ENCODE results near the gene TAOK1.

TAOK1 gene

DNA sequence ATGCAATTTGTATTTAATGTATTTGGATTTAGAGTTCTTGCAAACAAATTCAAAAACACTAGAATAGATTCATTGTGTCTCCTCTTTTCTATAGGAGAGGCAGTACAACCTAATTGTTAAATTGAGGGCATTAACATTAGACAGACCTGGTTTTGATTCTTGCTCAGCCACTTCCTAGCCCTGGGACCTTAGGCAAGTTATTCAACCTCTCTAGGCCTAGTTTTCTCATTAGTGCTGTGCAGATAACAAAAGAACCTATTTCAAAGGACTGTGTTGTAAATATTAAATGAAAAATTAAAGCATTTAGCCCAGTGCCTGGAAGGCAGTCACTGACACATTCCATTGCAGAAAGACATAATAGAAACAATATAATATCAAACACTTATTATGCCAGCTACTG, 22.0 kb upstream of the TAOK1 start:
- Histone ChIP-seq H3K4me2 (ENCODE audit: low read depth, low read length, poor library complexity, severe bottlenecking) (no peak overlapping the region), H3K4me3 (ENCODE audit: low read length, poor library complexity, severe bottlenecking) (no peak overlapping the region), H4K20me1 (ENCODE audit: insufficient read depth, low read length, poor library complexity, severe bottlenecking) (no peaks in the 10 kb centered on the region), H3K27me3 (ENCODE audit: insufficient read depth, low read length, poor library complexity, severe bottlenecking) (no peaks in the 10 kb centered on the region), H3K9me2 (replicated peaks; ENCODE audit: low read depth, low read length) (no peaks in the 10 kb centered on the region), H2AFZ (ENCODE audit: low read length) (no peak overlapping the region), H3F3A (ENCODE audit: low read depth) (no peaks in the 10 kb centered on the region), H3K4me1 (ENCODE audit: insufficient read depth, low read length, poor library complexity, severe bottlenecking) (no peaks in the 10 kb centered on the region), H3K36me3 (ENCODE audit: insufficient read depth, low read length) (no peaks in the 10 kb centered on the region), H3K79me2 (ENCODE audit: insufficient read depth, low read length) (no peaks in the 10 kb centered on the region), H3K9me3 (ENCODE audit: insufficient read depth, low read depth, low read length) (no peaks in the 10 kb centered on the region), H3K9ac (ENCODE audit: low read depth, low read length, poor library complexity, severe bottlenecking) (no peak overlapping the region)
- no peak for TF ChIP-seq EZH2phosphoT487 (IDR thresholded peaks at IDR 0.05; ENCODE audit: borderline replicate concordance)
- TF ChIP-seq, protein P1, sequence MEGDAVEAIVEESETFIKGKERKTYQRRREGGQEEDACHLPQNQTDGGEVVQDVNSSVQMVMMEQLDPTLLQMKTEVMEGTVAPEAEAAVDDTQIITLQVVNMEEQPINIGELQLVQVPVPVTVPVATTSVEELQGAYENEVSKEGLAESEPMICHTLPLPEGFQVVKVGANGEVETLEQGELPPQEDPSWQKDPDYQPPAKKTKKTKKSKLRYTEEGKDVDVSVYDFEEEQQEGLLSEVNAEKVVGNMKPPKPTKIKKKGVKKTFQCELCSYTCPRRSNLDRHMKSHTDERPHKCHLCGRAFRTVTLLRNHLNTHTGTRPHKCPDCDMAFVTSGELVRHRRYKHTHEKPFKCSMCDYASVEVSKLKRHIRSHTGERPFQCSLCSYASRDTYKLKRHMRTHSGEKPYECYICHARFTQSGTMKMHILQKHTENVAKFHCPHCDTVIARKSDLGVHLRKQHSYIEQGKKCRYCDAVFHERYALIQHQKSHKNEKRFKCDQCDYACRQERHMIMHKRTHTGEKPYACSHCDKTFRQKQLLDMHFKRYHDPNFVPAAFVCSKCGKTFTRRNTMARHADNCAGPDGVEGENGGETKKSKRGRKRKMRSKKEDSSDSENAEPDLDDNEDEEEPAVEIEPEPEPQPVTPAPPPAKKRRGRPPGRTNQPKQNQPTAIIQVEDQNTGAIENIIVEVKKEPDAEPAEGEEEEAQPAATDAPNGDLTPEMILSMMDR (conservative IDR thresholded peaks at IDR 0.05; ENCODE audit: low read length), result no peak

DNA sequence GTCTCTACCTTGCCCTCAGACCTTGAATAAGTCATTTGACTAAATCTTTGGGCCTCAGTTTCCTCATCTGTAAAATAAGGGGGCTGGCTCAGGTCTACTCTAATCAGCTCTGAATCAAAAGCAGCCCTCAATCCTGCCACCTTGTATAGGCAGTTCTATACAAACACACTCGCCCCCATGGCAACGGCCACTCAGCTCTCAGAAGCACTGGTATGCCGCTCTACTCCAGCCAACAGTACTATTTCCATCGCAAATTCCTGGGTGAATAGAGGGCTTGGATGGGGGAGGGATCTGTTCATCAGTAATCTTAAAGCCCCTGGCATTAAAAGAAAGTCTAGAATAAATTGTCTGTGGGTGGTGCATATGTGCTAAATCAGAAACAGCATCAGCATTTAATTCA, 21.2 kb upstream of the TAOK1 start:
- Histone ChIP-seq H3K4me1 (ENCODE audit: insufficient read depth, low read length, poor library complexity, severe bottlenecking) (no peaks in the 10 kb centered on the region), H3K4me2 (ENCODE audit: low read depth, low read length, poor library complexity, severe bottlenecking) (no peak overlapping the region), H3K9me3 (ENCODE audit: insufficient read depth, low read depth, low read length) (no peaks in the 10 kb centered on the region), H3K4me3 (ENCODE audit: low read length, poor library complexity, severe bottlenecking) (no peak overlapping the region), H4K20me1 (ENCODE audit: insufficient read depth, low read length, poor library complexity, severe bottlenecking) (no peaks in the 10 kb centered on the region), H3K9ac (ENCODE audit: low read depth, low read length, poor library complexity, severe bottlenecking) (no peak overlapping the region), H3F3A (ENCODE audit: low read depth) (no peaks in the 10 kb centered on the region), H2AFZ (ENCODE audit: low read length) (no peak overlapping the region), H3K79me2 (ENCODE audit: insufficient read depth, low read length) (no peaks in the 10 kb centered on the region), H3K36me3 (ENCODE audit: insufficient read depth, low read length) (no peaks in the 10 kb centered on the region), H3K27me3 (ENCODE audit: insufficient read depth, low read length, poor library complexity, severe bottlenecking) (no peaks in the 10 kb centered on the region), H3K9me2 (replicated peaks; ENCODE audit: low read depth, low read length) (no peaks in the 10 kb centered on the region)
- no peak for TF ChIP-seq EZH2phosphoT487 (IDR thresholded peaks at IDR 0.05; ENCODE audit: borderline replicate concordance)
- TF ChIP-seq, protein P1 (conservative IDR thresholded peaks at IDR 0.05; ENCODE audit: low read length), result no peak

DNA sequence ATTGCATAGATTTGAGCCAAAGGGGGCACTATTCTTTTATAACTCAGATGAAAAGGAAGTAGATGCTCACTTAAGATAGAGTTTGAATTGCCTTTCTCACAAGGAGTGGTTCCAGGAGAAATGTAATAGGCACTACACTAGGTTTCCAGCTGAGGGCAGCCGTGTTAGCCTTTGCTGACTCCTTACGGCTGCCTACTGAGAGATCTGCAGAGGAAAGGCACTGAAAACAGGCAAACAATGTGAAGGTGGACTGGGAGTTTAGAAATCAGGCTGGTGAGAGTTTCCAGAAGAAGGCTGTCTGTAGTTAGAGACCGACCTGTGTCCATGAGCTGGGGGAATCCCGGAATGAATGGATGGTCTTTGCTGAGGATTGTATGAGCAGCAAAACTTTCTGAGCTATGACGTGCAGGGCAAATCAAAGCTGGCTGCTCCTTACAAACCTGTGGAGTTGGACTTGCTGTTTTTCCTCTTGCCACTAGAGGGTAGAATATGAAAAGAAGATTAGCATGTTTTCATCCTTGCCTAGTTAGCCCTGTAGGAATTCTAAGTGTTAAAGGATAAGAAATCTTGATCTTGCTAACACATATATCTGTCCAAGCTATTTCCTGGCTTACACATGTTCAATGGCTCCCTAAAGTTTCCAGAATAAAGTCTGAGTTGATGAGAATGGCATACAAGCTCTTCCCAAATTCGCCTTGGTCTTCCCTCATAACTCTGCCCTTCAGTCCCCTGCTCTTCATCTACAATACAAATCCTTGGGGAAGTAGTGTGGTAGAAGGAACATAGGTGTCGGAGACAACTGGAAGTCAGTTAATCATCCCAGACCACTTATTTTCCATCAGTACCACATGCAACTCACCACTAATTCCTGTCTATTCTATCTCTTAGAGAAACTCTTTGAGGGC, 20.1 kb upstream of the TAOK1 start:
- no peak for TF ChIP-seq EZH2phosphoT487 (IDR thresholded peaks at IDR 0.05; ENCODE audit: borderline replicate concordance)
- TF ChIP-seq, protein P1 (conservative IDR thresholded peaks at IDR 0.05; ENCODE audit: low read length), result peak; percentile 80
- no peak overlapping the region for H3K9ac ChIP-seq (ENCODE audit: low read depth, low read length, poor library complexity, severe bottlenecking)
- no peaks in the 10 kb centered on the region for H3K27me3 ChIP-seq (ENCODE audit: insufficient read depth, low read length, poor library complexity, severe bottlenecking)
- H3K4me1 ChIP-seq (ENCODE audit: insufficient read depth, low read length, poor library complexity, severe bottlenecking), result no peaks in the 10 kb centered on the region
- no peaks in the 10 kb centered on the region for H3K79me2 ChIP-seq (ENCODE audit: insufficient read depth, low read length)
- H2AFZ ChIP-seq (ENCODE audit: low read length), result no peak overlapping the region
- H3K36me3 ChIP-seq (ENCODE audit: insufficient read depth, low read length), result no peaks in the 10 kb centered on the region
- no peaks in the 10 kb centered on the region for H3K9me3 ChIP-seq (ENCODE audit: insufficient read depth, low read depth, low read length)
- peak overlapping the region; percentile 12 for H3K4me2 ChIP-seq (ENCODE audit: low read depth, low read length, poor library complexity, severe bottlenecking)
- no peaks in the 10 kb centered on the region for H3F3A ChIP-seq (ENCODE audit: low read depth)
- no peaks in the 10 kb centered on the region for H3K9me2 ChIP-seq (replicated peaks; ENCODE audit: low read depth, low read length)
- H4K20me1 ChIP-seq (ENCODE audit: insufficient read depth, low read length, poor library complexity, severe bottlenecking), result no peaks in the 10 kb centered on the region
- no peak overlapping the region for H3K4me3 ChIP-seq (ENCODE audit: low read length, poor library complexity, severe bottlenecking)
